B cell (primary cell): ENCODE results near the gene PADI4. TPM values are rescaled to one million over a fixed set of nuclear protein-coding genes. Genes with fewer than 3 reads are reported as not detected.

ENCODE experiments used
- ATAC-seq: fragments of 200-7000 bp; cut with Tn5 transposase; one replicate; pipeline ENCODE4 v1.10.0; 2021; ENCODE audit warnings: low read depth, mild to moderate bottlenecking, moderate number of reproducible peaks, moderate library complexity
- CTCF ChIA-PET: fragments of 350-600 bp; sonication (Branson Sonifier 250); formaldehyde crosslinking; loops from one replicate; lab custom pipeline; 2021; ENCODE audit warnings: antibody characterized with exemption, inconsistent platforms; lab: Charles Lee
- POLR2A ChIA-PET: fragments of 350-600 bp; sonication (Branson Sonifier 250); formaldehyde crosslinking; loops from one replicate; lab custom pipeline; 2021; ENCODE audit warnings: antibody characterized with exemption; lab: Charles Lee
- DNase-seq: peaks from one replicate; pipeline ENCODE4 v3.0.0; 2013
- H2AFZ ChIP-seq: 2 replicates; pipeline ENCODE4 v1.6.1; 2012; ENCODE audit warnings: mild to moderate bottlenecking, low read depth, low read length; ENCODE audit not compliant: insufficient read depth, poor library complexity, severe bottlenecking
- H3K27ac ChIP-seq, 2 donors: 1 replicate in 1 of 2; 2 replicates in 1 of 2; pipeline ENCODE4 v1.5.1; 2012 to 2013; ENCODE audit warnings: low read length in 2 of 2, mild to moderate bottlenecking in 2 of 2, moderate library complexity in 1 of 2
- H3K27me3 ChIP-seq, 4 experiments: fragments of 200-600 bp in 1 of 4; sonication (generic) in 1 of 4; replicated peaks in 1 of 4; 1 replicate in 2 of 4; 2 replicates in 2 of 4; pipeline versions ENCODE4 v1.6.1 to v1.7.0; 2013 to 2016; ENCODE audit warnings: low read length in 3 of 4, mild to moderate bottlenecking in 2 of 4, mixed read lengths in 1 of 4, moderate library complexity in 1 of 4; ENCODE audit not compliant: insufficient read depth in 4 of 4, control insufficient read depth in 3 of 4; ENCODE audit errors: control extremely low read depth in 1 of 4
- H3K36me3 ChIP-seq, 2 experiments: replicated peaks in 1 of 2; 1 replicate in 1 of 2; 2 replicates in 1 of 2; pipeline versions ENCODE4 v1.6.1 to v1.7.1; 2013; ENCODE audit warnings: low read length in 1 of 2; ENCODE audit not compliant: insufficient read depth in 2 of 2, control insufficient read depth in 1 of 2; ENCODE audit errors: control extremely low read depth in 1 of 2, extremely low read depth in 1 of 2
- H3K4me1 ChIP-seq, 2 donors: fragments of 200-600 bp in 1 of 2; sonication (generic) in 1 of 2; 1 replicate in 1 of 2; 2 replicates in 1 of 2; pipeline versions ENCODE4 v1.5.1 to v1.6.1; 2013 to 2017; ENCODE audit warnings: low read length in 2 of 2; ENCODE audit not compliant: control insufficient read depth in 2 of 2, insufficient read depth in 2 of 2
- H3K4me2 ChIP-seq: replicated peaks from 2 replicates; pipeline ENCODE3; 2012; ENCODE audit warnings: mild to moderate bottlenecking, low read depth, low read length; ENCODE audit not compliant: poor library complexity, severe bottlenecking
- H3K4me3 ChIP-seq, 5 experiments: fragments of 200-600 bp in 1 of 5; sonication (generic) in 1 of 5; 1 replicate in 3 of 5; 2 replicates in 2 of 5; pipeline versions ENCODE4 v1.5.1 to v1.7.0; 2011 to 2016; ENCODE audit warnings: low read length in 4 of 5, mild to moderate bottlenecking in 4 of 5, low read depth in 2 of 5, control low read depth in 1 of 5, moderate library complexity in 1 of 5; ENCODE audit not compliant: insufficient read depth in 1 of 5; ENCODE audit errors: control extremely low read depth in 1 of 5, extremely low read depth in 1 of 5
- H3K79me2 ChIP-seq: fragments of 200-600 bp; sonication (generic); one replicate; pipeline ENCODE4 v1.6.0; 2016; ENCODE audit warnings: low read length; ENCODE audit not compliant: control insufficient read depth, insufficient read depth
- H3K9ac ChIP-seq: fragments of 200-600 bp; sonication (generic); 2 replicates; pipeline ENCODE4 v1.6.1; 2017; ENCODE audit warnings: mild to moderate bottlenecking, low read length, moderate library complexity
- H3K9me3 ChIP-seq, 3 donors: one replicate each; pipeline versions ENCODE4 v1.6.1 to v1.7.1; 2013; ENCODE audit warnings: low read length in 2 of 3; ENCODE audit not compliant: control insufficient read depth in 2 of 3, insufficient read depth in 1 of 3; ENCODE audit errors: control extremely low read depth in 1 of 3
- H4K20me1 ChIP-seq: 2 replicates; pipeline ENCODE4 v1.6.0; 2012; ENCODE audit warnings: mild to moderate bottlenecking, low read length; ENCODE audit not compliant: insufficient read depth, control insufficient read depth, poor library complexity, severe bottlenecking
- H3K27ac Mint-ChIP-seq: one replicate; pipeline ENCODE4 v1.8.0; 2021; ENCODE audit warnings: mixed read lengths
- H3K27me3 Mint-ChIP-seq: one replicate; pipeline ENCODE4 v1.8.0; 2021; ENCODE audit warnings: mixed read lengths
- H3K4me1 Mint-ChIP-seq: one replicate; pipeline ENCODE4 v1.8.0; 2021; ENCODE audit warnings: mixed read lengths
- H3K4me3 Mint-ChIP-seq: one replicate; pipeline ENCODE4 v1.8.0; 2021; ENCODE audit warnings: mixed read lengths
- H3K9me3 Mint-ChIP-seq: one replicate; pipeline ENCODE4 v1.8.0; 2022; ENCODE audit warnings: mixed read lengths; ENCODE audit not compliant: insufficient read depth
- EZH2 ChIP-seq: IDR thresholded peaks from 2 replicates; pipeline ENCODE4 v1.6.1; 2012; ENCODE audit warnings: borderline replicate concordance, low read depth, mild to moderate bottlenecking, moderate library complexity, low read length; ENCODE audit not compliant: insufficient read depth, poor library complexity, severe bottlenecking
- WGBS: methylation state at CpG from one replicate; pipeline ENCODE4 v1.1.5; 2013; ENCODE audit warnings: missing lambda C conversion rate; ENCODE audit not compliant: insufficient coverage; 5-methylcytosine and 5-hydroxymethylcytosine counted together
- intact Hi-C: fragments of 100-400 bp; cut with micrococcal nuclease; formaldehyde crosslinking; loops from one replicate; pipeline ENCODE4 v1.10.0; 2022
- polyA plus RNA-seq: library from polyadenylated mRNA; depleted of rRNA; stranded (reverse); fragments of >200 nt; gene quantifications from 2 replicates; pipeline ENCODE4 v1.2.3, GENCODE V29; 2012
- total RNA-seq, 2 donors: library from RNA; stranded (reverse); fragments of 120-200 nt in 1 of 2; gene quantifications; 1 replicate in 1 of 2; 2 replicates in 1 of 2; pipeline versions ENCODE4 v1.2.3 to v1.2.4, GENCODE V29; 2013 to 2022
- TF ChIP-seq, protein P1 (sequence below): fragments of 200-600 bp; IDR thresholded peaks from one replicate; pipeline ENCODE4 v1.8.0; 2022; ENCODE audit warnings: antibody characterized with exemption, mild to moderate bottlenecking

The PADI4 gene
- total and polyA plus RNA-seq, 2 donors (not counting 1 experiment from before 2014, with no cell fraction given): 0.44 to 0.85 TPM

DNA sequence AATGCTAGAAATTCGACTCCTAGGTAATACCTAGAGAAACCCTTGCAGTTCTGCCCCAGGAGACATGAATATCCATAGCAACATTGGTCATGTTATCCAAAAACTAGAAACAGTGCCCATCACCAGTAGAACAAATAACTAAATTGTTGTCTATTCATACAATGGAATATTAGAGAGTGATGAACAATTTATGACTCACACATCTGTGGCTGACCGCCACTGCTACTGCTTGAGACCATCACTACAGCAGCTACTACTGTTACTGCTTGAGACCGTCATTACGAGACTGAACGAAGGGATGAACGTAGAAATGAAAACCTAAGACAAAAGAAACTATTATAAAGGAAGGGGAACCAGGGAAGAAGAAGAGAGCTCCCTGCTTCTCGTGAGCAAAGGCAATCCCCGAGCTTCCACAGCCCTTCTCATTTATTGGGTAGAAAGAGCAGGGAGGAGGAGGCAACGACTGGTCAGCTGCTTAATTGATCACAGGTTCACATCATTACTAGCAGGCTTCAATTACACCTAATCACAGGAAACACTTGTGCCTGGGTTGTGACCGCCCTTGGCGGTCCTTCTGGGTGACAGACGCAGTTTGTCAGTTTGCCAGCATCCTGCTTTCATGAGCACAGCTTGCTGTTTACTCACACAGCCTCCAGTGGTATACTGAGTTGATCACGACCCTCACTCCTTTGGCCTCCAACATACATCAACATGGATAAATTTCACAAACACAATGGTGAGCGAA is 14.1 kb upstream of the PADI4 start:
- Mint-ChIP-seq H3K27me3 (peaks cover 41% of the 10 kb centered on the region), H3K4me3 (no peak overlapping the region), H3K4me1 (no peaks in the 10 kb centered on the region), H3K27ac (no peak overlapping the region), H3K9me3 (no peaks in the 10 kb centered on the region)
- H3K79me2 ChIP-seq: no peaks in the 10 kb centered on the region
- ChIA-PET CTCF (no interaction called here), POLR2A (no interaction called here)
- H3K4me1 ChIP-seq: no peaks in the 10 kb centered on the region
- WGBS: 48% methylated on average over 5 of the region's 14 CpGs
- no peak overlapping the region for H3K4me2 ChIP-seq
- no peak overlapping the region for H3K4me3 ChIP-seq
- peaks cover 0 to 9% (median 5%) of the 10 kb centered on the region in 4 experiments for H3K27me3 ChIP-seq
- intact Hi-C loops: no loop called here
- no peak overlapping the region for H3K9ac ChIP-seq
- no peak overlapping the region for H3K27ac ChIP-seq
- ATAC-seq: no peak
- no peaks in the 10 kb centered on the region for H3K9me3 ChIP-seq
- no peak for DNase-seq
- H2AFZ ChIP-seq: no peak overlapping the region
- no peaks in the 10 kb centered on the region for H3K36me3 ChIP-seq
- H4K20me1 ChIP-seq: no peaks in the 10 kb centered on the region
- TF ChIP-seq, protein P1, sequence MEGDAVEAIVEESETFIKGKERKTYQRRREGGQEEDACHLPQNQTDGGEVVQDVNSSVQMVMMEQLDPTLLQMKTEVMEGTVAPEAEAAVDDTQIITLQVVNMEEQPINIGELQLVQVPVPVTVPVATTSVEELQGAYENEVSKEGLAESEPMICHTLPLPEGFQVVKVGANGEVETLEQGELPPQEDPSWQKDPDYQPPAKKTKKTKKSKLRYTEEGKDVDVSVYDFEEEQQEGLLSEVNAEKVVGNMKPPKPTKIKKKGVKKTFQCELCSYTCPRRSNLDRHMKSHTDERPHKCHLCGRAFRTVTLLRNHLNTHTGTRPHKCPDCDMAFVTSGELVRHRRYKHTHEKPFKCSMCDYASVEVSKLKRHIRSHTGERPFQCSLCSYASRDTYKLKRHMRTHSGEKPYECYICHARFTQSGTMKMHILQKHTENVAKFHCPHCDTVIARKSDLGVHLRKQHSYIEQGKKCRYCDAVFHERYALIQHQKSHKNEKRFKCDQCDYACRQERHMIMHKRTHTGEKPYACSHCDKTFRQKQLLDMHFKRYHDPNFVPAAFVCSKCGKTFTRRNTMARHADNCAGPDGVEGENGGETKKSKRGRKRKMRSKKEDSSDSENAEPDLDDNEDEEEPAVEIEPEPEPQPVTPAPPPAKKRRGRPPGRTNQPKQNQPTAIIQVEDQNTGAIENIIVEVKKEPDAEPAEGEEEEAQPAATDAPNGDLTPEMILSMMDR: no peak
- TF ChIP-seq EZH2: no peak

DNA sequence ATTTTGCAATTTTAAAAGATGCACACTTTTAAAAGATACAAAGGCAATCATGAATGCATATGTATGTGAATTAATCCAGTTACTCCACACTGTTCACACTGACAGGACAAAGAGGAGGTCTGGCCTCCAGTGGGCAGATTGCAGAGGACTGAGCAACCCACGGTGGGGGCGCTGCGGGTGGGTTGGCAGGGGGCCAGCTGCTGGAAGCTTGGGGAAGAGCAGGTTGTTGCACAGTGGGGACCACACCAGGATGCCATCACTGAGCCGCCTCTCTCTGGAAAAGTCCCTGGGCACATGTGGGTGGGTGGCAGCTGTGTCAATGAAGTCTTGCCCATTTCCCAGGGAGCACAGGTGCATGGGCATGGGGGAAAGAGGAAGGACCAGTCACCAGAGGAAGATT is 12.7 kb upstream of the PADI4 start:
- Histone ChIP-seq H3K27me3 (peaks cover 0 to 9% (median 5%) of the 10 kb centered on the region in 4 experiments), H3K4me1 (no peaks in the 10 kb centered on the region), H3K79me2 (no peaks in the 10 kb centered on the region), H3K4me2 (no peak overlapping the region), H3K36me3 (no peaks in the 10 kb centered on the region), H3K9ac (no peak overlapping the region), H4K20me1 (no peaks in the 10 kb centered on the region), H2AFZ (no peak overlapping the region), H3K4me3 (no peak overlapping the region), H3K9me3 (peaks cover 0 to 4% (median 0%) of the 10 kb centered on the region in 3 donors), H3K27ac (no peak overlapping the region)
- 75% methylated on average over 4 of the region's 4 CpGs for WGBS
- H3K4me3 Mint-ChIP-seq: no peak overlapping the region
- TF ChIP-seq EZH2: no peak
- TF ChIP-seq, protein P1: no peak
- H3K9me3 Mint-ChIP-seq: no peaks in the 10 kb centered on the region
- H3K27me3 Mint-ChIP-seq: peaks cover 41% of the 10 kb centered on the region
- ChIA-PET POLR2A (no interaction called here), CTCF (no interaction called here)
- no peak for ATAC-seq
- intact Hi-C loops: no loop called here
- no peak for DNase-seq
- H3K4me1 Mint-ChIP-seq: no peaks in the 10 kb centered on the region
- no peak overlapping the region for H3K27ac Mint-ChIP-seq
